ENCODE measurements around the gene RNASE4. TPM values are rescaled to one million over a fixed set of nuclear protein-coding genes. Genes with fewer than 3 reads are reported as not detected.
"Not testable (repeated sequence)": the region's sequence is repeated elsewhere in the genome, so short reads cannot be mapped to it uniquely, and the experiment has no call there.

The RNASE4 gene, protein sequence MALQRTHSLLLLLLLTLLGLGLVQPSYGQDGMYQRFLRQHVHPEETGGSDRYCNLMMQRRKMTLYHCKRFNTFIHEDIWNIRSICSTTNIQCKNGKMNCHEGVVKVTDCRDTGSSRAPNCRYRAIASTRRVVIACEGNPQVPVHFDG
- total RNA-seq (100 to 1,000 TPM in 3 of 7 donors, 10 to 100 TPM in 4; 42.0 to 179 (median 97.6) TPM), polyA plus RNA-seq (100 to 1,000 TPM; 156 to 183 TPM)
- long read RNA-seq, donor 1, transcript RNASE4-203 (2 exons, 2,520 nt) = major isoform, 794 of 872 reads
- long read RNA-seq, donor 1, transcript RNASE4-201 (2 exons, 853 nt) = minor isoform, 32 of 872 reads
- long read RNA-seq, donor 1, partial matches to known transcripts = 0 of 872 reads
- long read RNA-seq, donor 1, other reads (novel, unspliced or antisense) = 46 of 872 reads
- long read RNA-seq, donor 2, transcript RNASE4-203 (2 exons, 2,520 nt) = major isoform, 14 of 15 reads
- long read RNA-seq, donor 2, partial matches to known transcripts = 0 of 15 reads
- long read RNA-seq, donor 2, other reads (novel, unspliced or antisense) = 0 of 15 reads
- long read RNA-seq, donor 3, transcript RNASE4-203 (2 exons, 2,520 nt) = major isoform, 125 of 127 reads
- long read RNA-seq, donor 3, partial matches to known transcripts = 0 of 127 reads
- long read RNA-seq, donor 3, other reads (novel, unspliced or antisense) = 0 of 127 reads

DNA sequence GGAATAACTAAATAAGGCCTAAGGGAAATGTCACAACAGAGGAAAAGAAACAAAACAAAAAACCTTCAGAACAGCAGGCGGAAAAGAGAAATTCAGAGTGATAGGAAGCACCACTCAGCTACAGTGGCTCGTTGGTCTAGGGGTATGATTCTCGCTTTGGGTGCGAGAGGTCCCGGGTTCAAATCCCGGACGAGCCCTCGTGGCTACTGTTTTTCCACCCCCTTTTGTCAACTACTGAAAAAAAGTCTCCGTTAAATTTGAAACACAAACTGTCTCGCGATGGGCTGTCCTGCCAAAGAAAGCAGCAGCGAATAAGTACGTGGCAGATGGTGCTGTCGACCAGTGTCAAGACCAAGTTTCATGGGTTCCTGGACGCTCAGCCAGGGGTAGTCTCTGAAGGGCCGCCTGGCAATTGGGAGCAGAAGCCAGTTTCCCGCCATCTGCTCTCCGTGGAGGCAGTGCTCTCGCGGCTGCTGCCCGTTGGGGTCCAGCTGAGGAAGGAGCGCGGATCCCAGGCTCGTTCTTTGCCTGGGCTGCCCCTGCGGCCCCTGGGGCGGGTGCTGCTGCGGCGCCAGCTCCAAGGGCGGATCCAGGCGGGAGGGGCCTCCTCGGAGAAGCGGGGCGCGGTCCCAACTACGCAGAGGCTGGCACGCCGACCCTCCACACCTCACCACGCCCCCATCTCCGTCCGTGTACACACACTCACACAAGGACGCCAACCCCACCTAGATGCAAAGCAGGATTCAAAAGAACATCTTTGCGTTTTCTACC lies at the start of gene RNASE4:
TSS of gene RNASE4 (plus strand) at position 670 of the 771 bp plus-strand sequence. CDS start 14,812 bp downstream, outside the sequence.
- no peaks in the 10 kb centered on the region for H3K9me3 ChIP-seq
- intact Hi-C loops (cut with DNase I) = loop anchor here (1.0 to 10.0 kb wide), 15 partner anchors 52 to 421 kb away; partner anchors contain the start of genes PARP2 (in 2 of the 4), PIP4P1 (in 2 of the 4), NDRG2 (in 1 of the 4) and TMEM253 (in 1 of the 4)
- WGBS, 3 donors = 0 to 1% (median 0%) methylated on average over 41 to 42 of the region's 42 CpGs
- no peaks in the 10 kb centered on the region for H3K36me3 ChIP-seq
- H3K27me3 ChIP-seq = no peaks in the 10 kb centered on the region
- peaks cover 10% of the 10 kb centered on the region for H3K4me1 ChIP-seq (ENCODE audit: insufficient read depth)
- H3K4me3 ChIP-seq = peak within 1 kb of the TSS; percentile 82
- H3K27ac ChIP-seq = peak within 1 kb of the TSS; percentile 98
- TF ChIP-seq POLR2A (IDR thresholded peaks at IDR 0.05) (peak; percentile 60), EP300 (IDR thresholded peaks at IDR 0.05) (peak; percentile 65)
- TF ChIP-seq, protein P1, sequence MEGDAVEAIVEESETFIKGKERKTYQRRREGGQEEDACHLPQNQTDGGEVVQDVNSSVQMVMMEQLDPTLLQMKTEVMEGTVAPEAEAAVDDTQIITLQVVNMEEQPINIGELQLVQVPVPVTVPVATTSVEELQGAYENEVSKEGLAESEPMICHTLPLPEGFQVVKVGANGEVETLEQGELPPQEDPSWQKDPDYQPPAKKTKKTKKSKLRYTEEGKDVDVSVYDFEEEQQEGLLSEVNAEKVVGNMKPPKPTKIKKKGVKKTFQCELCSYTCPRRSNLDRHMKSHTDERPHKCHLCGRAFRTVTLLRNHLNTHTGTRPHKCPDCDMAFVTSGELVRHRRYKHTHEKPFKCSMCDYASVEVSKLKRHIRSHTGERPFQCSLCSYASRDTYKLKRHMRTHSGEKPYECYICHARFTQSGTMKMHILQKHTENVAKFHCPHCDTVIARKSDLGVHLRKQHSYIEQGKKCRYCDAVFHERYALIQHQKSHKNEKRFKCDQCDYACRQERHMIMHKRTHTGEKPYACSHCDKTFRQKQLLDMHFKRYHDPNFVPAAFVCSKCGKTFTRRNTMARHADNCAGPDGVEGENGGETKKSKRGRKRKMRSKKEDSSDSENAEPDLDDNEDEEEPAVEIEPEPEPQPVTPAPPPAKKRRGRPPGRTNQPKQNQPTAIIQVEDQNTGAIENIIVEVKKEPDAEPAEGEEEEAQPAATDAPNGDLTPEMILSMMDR (IDR thresholded peaks at IDR 0.05) = peak in 2 of 3 donors; percentile 6 to 9
- DNase-seq = peak; percentile 86 to 91 (median 89)

DNA sequence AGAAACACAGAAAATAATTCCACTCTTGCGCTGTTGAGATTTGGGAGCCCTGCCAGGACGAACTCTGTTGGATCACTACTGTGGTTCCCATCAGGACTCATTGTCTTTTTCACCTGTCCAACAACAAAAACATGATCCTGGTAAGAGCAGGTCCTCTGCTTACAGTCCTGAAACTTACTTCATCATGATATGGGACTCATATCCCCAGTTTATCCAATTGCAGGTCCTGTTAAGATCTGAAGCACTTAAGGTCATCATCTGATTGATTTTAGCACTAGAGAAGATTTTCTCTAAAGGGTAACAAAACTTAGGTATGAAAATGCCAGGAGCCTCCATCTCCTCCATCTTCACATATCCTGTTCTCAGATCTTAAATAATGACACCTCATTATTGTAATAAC lies 42.8 kb upstream of the RNASE4 start, which contains the start of gene OR6S1:
TSS of gene OR6S1 (minus strand) at position 101 of the 400 bp plus-strand sequence. CDS start at position 101, 0 bp downstream.
- Histone ChIP-seq H3K27me3 (no peaks in the 10 kb centered on the region), H3K27ac (no peak within 1 kb of the TSS), H3K9me3 (no peaks in the 10 kb centered on the region), H3K36me3 (no peaks in the 10 kb centered on the region), H3K4me3 (no peak within 1 kb of the TSS), H3K4me1 (ENCODE audit: insufficient read depth) (no peaks in the 10 kb centered on the region)
- DNase-seq = no peak
- intact Hi-C loops (cut with DNase I) = no loop called here
- TF ChIP-seq, protein P1 (IDR thresholded peaks at IDR 0.05) = no peak
- TF ChIP-seq EP300 (IDR thresholded peaks at IDR 0.05) (no peak), POLR2A (IDR thresholded peaks at IDR 0.05) (no peak)
- WGBS, 3 donors = 81 to 88% (median 86%) methylated on average over 2 of the region's 2 CpGs

DNA sequence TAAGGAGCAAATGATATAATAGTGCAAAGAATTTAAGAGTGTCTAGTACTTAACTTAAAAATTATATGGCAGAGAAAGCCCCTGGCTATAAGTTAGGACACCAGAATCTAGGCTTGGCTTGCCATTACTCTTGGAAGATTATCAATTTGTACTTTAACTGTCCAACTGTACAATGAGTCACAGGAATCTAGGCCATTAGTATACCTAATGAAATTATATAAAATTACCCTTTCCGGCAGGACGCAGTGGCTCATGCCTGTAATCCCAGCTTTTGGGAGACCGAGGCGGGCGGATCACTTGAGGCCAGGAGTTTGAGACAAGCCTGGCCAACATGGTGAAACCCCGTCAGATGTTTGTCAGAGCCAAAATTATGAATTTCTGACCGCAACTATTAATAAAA lies 42.2 kb upstream of the RNASE4 start:
- TF ChIP-seq EP300 (IDR thresholded peaks at IDR 0.05) (no peak), POLR2A (IDR thresholded peaks at IDR 0.05) (no peak)
- TF ChIP-seq, protein P1 (IDR thresholded peaks at IDR 0.05) = no peak

DNA sequence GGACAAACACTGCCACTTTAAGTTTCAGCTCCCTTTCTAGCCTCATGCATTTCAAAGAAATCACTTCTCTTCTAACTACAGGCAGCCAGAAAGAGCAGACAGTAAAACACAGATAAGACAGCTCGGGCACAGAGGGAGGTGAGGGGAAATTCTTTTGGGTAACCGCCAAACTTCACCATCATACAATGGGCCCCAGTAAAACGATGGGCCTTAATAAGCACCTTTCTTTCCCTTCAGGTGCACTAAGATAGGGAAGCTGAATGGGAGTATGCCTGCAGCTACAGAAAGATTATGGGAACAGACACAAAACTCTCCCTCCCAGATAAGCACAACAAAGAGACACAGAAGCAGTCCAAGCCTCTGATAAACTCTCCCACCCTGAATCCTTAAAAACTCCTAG lies 41.6 kb upstream of the RNASE4 start:
- H3K27ac ChIP-seq; H3K9me3 ChIP-seq; H3K4me1 ChIP-seq (ENCODE audit: insufficient read depth); intact Hi-C loops (cut with DNase I); H3K4me3 ChIP-seq; DNase-seq; H3K27me3 ChIP-seq; H3K36me3 ChIP-seq: not testable (repeated sequence)
- 2 to 10% (median 6%) methylated on average over 3 of the region's 3 CpGs for WGBS, 3 donors

More for the DNA sequence above, 42.2 kb upstream of the RNASE4 start:
- no peaks in the 10 kb centered on the region for H3K36me3 ChIP-seq
- intact Hi-C loops (cut with DNase I) = no loop called here
- H3K27me3 ChIP-seq = no peaks in the 10 kb centered on the region
- no peak overlapping the region for H3K27ac ChIP-seq
- H3K4me3 ChIP-seq = no peak overlapping the region
- WGBS, 3 donors = 83 to 89% (median 87%) methylated on average over 7 of the region's 7 CpGs
- no peak for DNase-seq
- no peaks in the 10 kb centered on the region for H3K4me1 ChIP-seq (ENCODE audit: insufficient read depth)
- H3K9me3 ChIP-seq = no peaks in the 10 kb centered on the region

Measured in ovary (tissue), 10 donors.